ENCODE data around the gene ARHGEF19.

ARHGEF19 gene

GRCh38 chr1:16148329-16149092 is 63.9 kb downstream of the ARHGEF19 start:
- DNase-seq (ENCODE audit: low spot score) = no peak

All from activated CD4-positive, alpha-beta T cell treated with anti-CD3 and anti-CD28 coated beads, Interleukin-2, Interleukin-4, amounts not matched to agents 100 ng/mL and 50 ng/mL, durations not matched to agents 16 hours and 8 hours (primary cell).